Left ventricle myocardium inferior (tissue), 1 donor: ENCODE results near the gene ADARB1. TPM values are rescaled to one million over a fixed set of nuclear protein-coding genes. Genes with fewer than 3 reads are reported as not detected.

Experiments
- DNase-seq: peaks from one replicate; pipeline ENCODE4 v3.0.0-alpha.2; 2020
- H3K27ac ChIP-seq: fragments of 200-600 bp; replicated peaks from 2 replicates; pipeline ENCODE4 v1.8.0; 2021
- H3K27me3 ChIP-seq: fragments of 200-600 bp; 2 replicates; pipeline ENCODE4 v1.8.0; 2021; ENCODE audit warnings: low read depth
- H3K36me3 ChIP-seq: fragments of 200-600 bp; 2 replicates; pipeline ENCODE4 v1.8.0; 2021
- H3K4me1 ChIP-seq: fragments of 200-600 bp; 2 replicates; pipeline ENCODE4 v1.8.0; 2021
- H3K4me3 ChIP-seq: fragments of 200-600 bp; 2 replicates; pipeline ENCODE4 v1.8.0; 2021; ENCODE audit warnings: mild to moderate bottlenecking, moderate library complexity
- H3K9me3 ChIP-seq: fragments of 200-600 bp; replicated peaks from 2 replicates; pipeline ENCODE4 v1.8.0; 2021
- CTCF ChIP-seq: fragments of 200-600 bp; IDR thresholded peaks from 2 replicates; pipeline ENCODE4 v1.8.0; 2021; ENCODE audit warnings: antibody characterized with exemption, mild to moderate bottlenecking, borderline replicate concordance
- intact Hi-C: fragments of 100-400 bp; cut with micrococcal nuclease; formaldehyde crosslinking; loops from one replicate; pipeline ENCODE4 v1.11.0; 2022
- total RNA-seq: library from RNA; stranded (reverse); fragmentation: NEBNext Ultra II Directional; extraction: Animal tissue kit (Norgen Biotek cat#: 25700); gene quantifications from one replicate; pipeline ENCODE4 v1.2.1, GENCODE V29; 2021
- donor health status: DM: no; HTN: yes; CAD: no; lungs with severe emphysema.

ADARB1 gene
- total RNA-seq, 1 donor from 2014 or later: 15.5 TPM

- intact Hi-C loops: no loop called here
- Histone ChIP-seq H3K9me3 (no peaks in the 10 kb centered on the region), H3K36me3 (peaks cover 42% of the 10 kb centered on the region), H3K27me3 (no peaks in the 10 kb centered on the region), H3K4me1 (no peaks in the 10 kb centered on the region), H3K27ac (no peak overlapping the region), H3K4me3 (no peak overlapping the region)
- no peak for DNase-seq
- no peak for TF ChIP-seq CTCF
Observed at GRCh38 chr21:45175326-45176095, 101.1 kb downstream of the ADARB1 start.

- intact Hi-C loops: no loop called here
- no peak overlapping the region for H3K4me3 ChIP-seq
- no peak for DNase-seq
- no peak overlapping the region for H3K27ac ChIP-seq
- H3K9me3 ChIP-seq: no peaks in the 10 kb centered on the region
- TF ChIP-seq CTCF: no peak
- H3K4me1 ChIP-seq: no peaks in the 10 kb centered on the region
- H3K27me3 ChIP-seq: no peaks in the 10 kb centered on the region
- peaks cover 49% of the 10 kb centered on the region for H3K36me3 ChIP-seq
Observed at GRCh38 chr21:45176141-45176540, 101.8 kb downstream of the ADARB1 start.

DNA sequence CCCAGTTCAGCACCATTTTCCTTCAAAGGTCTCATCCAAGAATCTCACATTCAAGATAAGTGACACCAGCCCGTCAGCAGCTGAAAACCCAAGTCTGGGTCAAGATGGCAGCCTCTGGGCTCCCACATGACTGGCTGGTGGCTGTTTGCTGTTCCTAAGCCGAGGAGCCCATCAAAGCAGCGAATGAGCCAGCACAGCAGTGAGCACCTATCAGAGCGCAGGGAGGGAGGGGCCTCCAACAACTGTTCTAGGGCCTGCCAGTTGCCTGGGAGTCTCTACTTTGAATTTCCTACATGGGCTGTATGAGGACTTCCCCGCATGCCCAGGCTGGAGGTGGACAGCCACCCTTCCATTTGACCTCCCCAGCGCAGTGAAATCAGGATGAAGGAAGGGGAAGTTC is 102.7 kb downstream of the ADARB1 start:
- H3K9me3 ChIP-seq: no peaks in the 10 kb centered on the region
- intact Hi-C loops: no loop called here
- H3K36me3 ChIP-seq: peaks cover 54% of the 10 kb centered on the region
- H3K4me1 ChIP-seq: no peaks in the 10 kb centered on the region
- DNase-seq: no peak
- TF ChIP-seq CTCF: no peak
- no peak overlapping the region for H3K27ac ChIP-seq
- H3K27me3 ChIP-seq: no peaks in the 10 kb centered on the region
- no peak overlapping the region for H3K4me3 ChIP-seq

DNA sequence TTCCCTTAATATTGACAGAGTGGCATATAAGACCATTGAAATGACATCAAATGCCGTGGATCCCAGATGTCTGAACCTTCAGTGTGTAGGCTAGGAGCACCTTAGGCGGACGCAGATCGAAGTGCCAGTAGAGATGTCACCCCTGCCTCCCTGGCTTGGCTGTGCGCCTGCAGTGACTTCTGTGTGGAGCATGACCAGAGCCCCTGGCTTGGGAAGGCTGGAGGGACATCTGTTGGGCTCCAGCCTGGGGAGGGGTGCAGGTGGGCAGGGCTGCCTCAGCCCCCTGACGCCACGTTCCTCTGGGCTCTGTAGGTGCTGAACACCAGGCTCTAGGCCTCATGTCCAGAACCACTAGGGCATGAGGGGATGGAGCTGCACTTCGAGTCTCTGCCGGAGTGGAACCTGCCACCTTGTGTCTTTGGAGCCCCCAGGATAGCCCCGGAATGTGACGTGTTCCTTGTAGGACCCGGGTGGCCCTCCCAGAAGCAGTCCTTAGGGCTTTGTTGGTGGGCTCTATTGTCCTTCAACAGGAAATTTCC is 103.8 kb downstream of the ADARB1 start:
- Histone ChIP-seq H3K27me3 (no peaks in the 10 kb centered on the region), H3K27ac (no peak overlapping the region), H3K36me3 (peaks cover 64% of the 10 kb centered on the region), H3K4me3 (no peak overlapping the region), H3K4me1 (no peaks in the 10 kb centered on the region), H3K9me3 (no peaks in the 10 kb centered on the region)
- DNase-seq: no peak
- no peak for TF ChIP-seq CTCF
- intact Hi-C loops: no loop called here

GRCh38 chr21:45178971-45179370 is 104.6 kb downstream of the ADARB1 start:
- intact Hi-C loops: no loop called here
- Histone ChIP-seq H3K4me3 (no peak overlapping the region), H3K27me3 (no peaks in the 10 kb centered on the region), H3K4me1 (no peaks in the 10 kb centered on the region), H3K9me3 (no peaks in the 10 kb centered on the region), H3K27ac (no peak overlapping the region), H3K36me3 (peaks cover 72% of the 10 kb centered on the region)
- TF ChIP-seq CTCF: no peak
- no peak for DNase-seq
